ENCODE measurements around the gene SNAP29.
A peak's percentile ranks its signal among the peaks of the same experiment; 100 is the strongest.
"Not testable (repeated sequence)": the region's sequence is repeated elsewhere in the genome, so short reads cannot be mapped to it uniquely, and the experiment has no call there.

The SNAP29 gene

GRCh38 chr22:20858615-20859416, at the start of gene SNAP29, which contains the start of gene PI4KA:
SNAP29 (plus strand) TSS chr22:20859007; CDS start chr22:20859111, 104 bp downstream.
PI4KA (minus strand) TSS chr22:20858811; CDS start chr22:20858725, 86 bp downstream.
- DNase-seq (ENCODE audit: low read depth in 3 of 3, low spot score in 1 of 3): peak; percentile 93 to 96 (median 94)

GRCh38 chr22:20809538-20810185, 49.1 kb upstream of the SNAP29 start:
- no peak for DNase-seq (ENCODE audit: low read depth in 3 of 3, low spot score in 1 of 3)

- no peak for DNase-seq (ENCODE audit: low read depth in 3 of 3, low spot score in 1 of 3)
Observed at GRCh38 chr22:20810645-20811044, 48.2 kb upstream of the SNAP29 start.

GRCh38 chr22:20811171-20811570, 47.6 kb upstream of the SNAP29 start:
- DNase-seq (ENCODE audit: low read depth in 3 of 3, low spot score in 1 of 3): no peak

- DNase-seq (ENCODE audit: low read depth in 3 of 3, low spot score in 1 of 3): no peak
Observed at GRCh38 chr22:20811971-20812660, 46.7 kb upstream of the SNAP29 start.

- DNase-seq (ENCODE audit: low read depth in 3 of 3, low spot score in 1 of 3): no peak
Observed at GRCh38 chr22:20813056-20813455, 45.8 kb upstream of the SNAP29 start.

GRCh38 chr22:20814221-20814808, 44.5 kb upstream of the SNAP29 start:
- no peak for DNase-seq (ENCODE audit: low read depth in 3 of 3, low spot score in 1 of 3)

GRCh38 chr22:20815477-20816050, 43.2 kb upstream of the SNAP29 start:
- no peak for DNase-seq (ENCODE audit: low read depth in 3 of 3, low spot score in 1 of 3)

- no peak for DNase-seq (ENCODE audit: low read depth in 3 of 3, low spot score in 1 of 3)
Observed at GRCh38 chr22:20816559-20816958, 42.2 kb upstream of the SNAP29 start.

- DNase-seq (ENCODE audit: low read depth in 3 of 3, low spot score in 1 of 3): no peak
Observed at GRCh38 chr22:20818471-20818870, 40.3 kb upstream of the SNAP29 start.

- DNase-seq (ENCODE audit: low read depth in 3 of 3, low spot score in 1 of 3): no peak
Observed at GRCh38 chr22:20819471-20819870, 39.3 kb upstream of the SNAP29 start.

GRCh38 chr22:20821717-20822239, 37.0 kb upstream of the SNAP29 start:
- DNase-seq (ENCODE audit: low read depth in 3 of 3, low spot score in 1 of 3): not testable (repeated sequence)

- no peak for DNase-seq (ENCODE audit: low read depth in 3 of 3, low spot score in 1 of 3)
Observed at GRCh38 chr22:20822240-20822639, 36.6 kb upstream of the SNAP29 start.

GRCh38 chr22:20823264-20823663, 35.5 kb upstream of the SNAP29 start:
- no peak for DNase-seq (ENCODE audit: low read depth in 3 of 3, low spot score in 1 of 3)

- not testable (repeated sequence) for DNase-seq (ENCODE audit: low read depth in 3 of 3, low spot score in 1 of 3)
Observed at GRCh38 chr22:20825216-20825615, 33.6 kb upstream of the SNAP29 start.

GRCh38 chr22:20825624-20826023, 33.2 kb upstream of the SNAP29 start:
- DNase-seq (ENCODE audit: low read depth in 3 of 3, low spot score in 1 of 3): no peak

GRCh38 chr22:20826373-20827152, 32.2 kb upstream of the SNAP29 start:
- not testable (repeated sequence) for DNase-seq (ENCODE audit: low read depth in 3 of 3, low spot score in 1 of 3)

- no peak for DNase-seq (ENCODE audit: low read depth in 3 of 3, low spot score in 1 of 3)
Observed at GRCh38 chr22:20829491-20830134, 29.2 kb upstream of the SNAP29 start.

- DNase-seq (ENCODE audit: low read depth in 3 of 3, low spot score in 1 of 3): no peak
Observed at GRCh38 chr22:20833225-20833665, 25.6 kb upstream of the SNAP29 start.
